Ovary (tissue), 9 donors: ENCODE data around the gene NFYC. TPM values are rescaled to one million over a fixed set of nuclear protein-coding genes. Genes with fewer than 3 reads are reported as not detected.

ENCODE experiments used
- DNase-seq, 5 donors: peaks; one replicate each; pipeline ENCODE4 v3.0.0-alpha.2; 2019 to 2020
- H3K27ac ChIP-seq, 2 donors: fragments of 200-600 bp; one replicate each; pipeline versions ENCODE4 v1.5.1 to v1.8.0; 2019 to 2022
- H3K27me3 ChIP-seq: fragments of 200-600 bp; one replicate; pipeline ENCODE4 v1.8.0; 2022
- H3K36me3 ChIP-seq: fragments of 200-600 bp; sonication (generic); one replicate; pipeline ENCODE4 v1.5.1; 2019
- H3K4me1 ChIP-seq: one replicate; pipeline ENCODE4 v1.8.1; 2013; ENCODE audit warnings: mild to moderate bottlenecking, moderate library complexity; ENCODE audit not compliant: insufficient read depth
- H3K4me3 ChIP-seq: fragments of 200-600 bp; sonication (generic); one replicate; pipeline ENCODE4 v1.5.1; 2017
- H3K9me3 ChIP-seq, 2 donors: fragments of 200-600 bp in 1 of 2; sonication (generic) in 1 of 2; one replicate each; pipeline versions ENCODE4 v1.5.1 to v1.8.1; 2013 to 2019; ENCODE audit warnings: mild to moderate bottlenecking in 1 of 2, moderate library complexity in 1 of 2
- CTCF ChIP-seq, 3 donors: fragments of 450-650 bp in 2 of 3; fragments of 200-600 bp in 1 of 3; IDR thresholded peaks; one replicate each; pipeline versions ENCODE4 v1.5.1 to v1.8.0; 2016 to 2022; ENCODE audit warnings: antibody characterized with exemption in 3 of 3, mild to moderate bottlenecking in 1 of 3
- EP300 ChIP-seq: sonication (generic); formaldehyde crosslinking; IDR thresholded peaks from one replicate; pipeline ENCODE4 v1.6.1; 2017; ENCODE audit warnings: antibody characterized with exemption
- POLR2A ChIP-seq: fragments of 450-650 bp; IDR thresholded peaks from one replicate; pipeline ENCODE4 v1.6.1; 2017; ENCODE audit warnings: antibody characterized with exemption, mild to moderate bottlenecking, moderate library complexity
- WGBS, 3 donors: extraction: QIAGEN DNeasy Blood & Tissue Kit in 1 of 3; methylation state at CpG; one replicate each; pipeline versions ENCODE4 v1.1.5 to v1.1.7; 2013 to 2017; 5-methylcytosine and 5-hydroxymethylcytosine counted together
- intact Hi-C, 4 donors: fragments of 100-400 bp; cut with DNase I; formaldehyde crosslinking; loops; one replicate each; pipeline versions ENCODE4 v1.11.0 to v1.15.1; 2022 to 2023
- polyA plus RNA-seq, 2 donors: library from polyadenylated mRNA; stranded (reverse); fragments of 200-250 nt in 1 of 2; fragments of 350-450 nt in 1 of 2; fragmentation: Illumina TruSeq in 1 of 2; extraction: RNeasy Lipid Tissue Mini Kit (QIAGEN cat#74804) in 1 of 2; gene quantifications; one replicate each; pipeline ENCODE4 v1.2.3, GENCODE V29; 2013 to 2014
- total RNA-seq, 7 donors: library from RNA; depleted of rRNA in 2 of 7; stranded (reverse); fragments of >200 nt in 2 of 7; fragmentation: NEBNext Ultra II Directional in 3 of 7; extraction: Animal tissue kit (Norgen Biotek cat#: 25700) in 3 of 7; gene quantifications; one replicate each; pipeline versions ENCODE4 v1.1.0 to v1.2.4, GENCODE V29; 2016 to 2023
- donor health status: DM: no; HTN: no; CAD: no; lungs with moderate emphysema.
- donor health status: DM: no; HTN: no; CAD: no.
- donor health status: Bipolar disorder and iron deficiency.
- donor health status: DM: yes; HTN: yes; CAD: no.
- donor health status: DM: no; HTN: no; CAD: no.
- donor health status: DM: yes; HTN: yes; CAD: no.

The NFYC gene
- total and polyA plus RNA-seq, 9 donors, result 28.8 to 90.9 (median 45.1) TPM

- peaks cover 11% of the 10 kb centered on the region for H3K4me1 ChIP-seq
- intact Hi-C loops, result no loop called here
- peak overlapping the region in 1 of 2 donors; percentile 81 for H3K27ac ChIP-seq
- TF ChIP-seq CTCF (IDR thresholded peaks at IDR 0.05) (no peak), EP300 (no peak), POLR2A (no peak)
- 46 to 63% (median 60%) methylated on average over 2 of the region's 2 CpGs for WGBS, 3 donors
- H3K4me3 ChIP-seq, result no peak overlapping the region
- H3K9me3 ChIP-seq, result no peaks in the 10 kb centered on the region
- no peaks in the 10 kb centered on the region for H3K36me3 ChIP-seq
- H3K27me3 ChIP-seq, result no peaks in the 10 kb centered on the region
- DNase-seq, result no peak
These were observed 112.4 kb downstream of the NFYC start for GRCh38 chr1:40803902-40804301.

- no peak overlapping the region for H3K4me3 ChIP-seq
- no peaks in the 10 kb centered on the region for H3K27me3 ChIP-seq
- H3K36me3 ChIP-seq, result no peaks in the 10 kb centered on the region
- TF ChIP-seq EP300, result no peak
- 78 to 84% (median 79%) methylated on average over 3 of the region's 3 CpGs for whole genome bisulfite sequencing, 3 donors
- intact Hi-C loops, result no loop called here
- H3K9me3 ChIP-seq, result no peaks in the 10 kb centered on the region
- H3K4me1 ChIP-seq, result peaks cover 1% of the 10 kb centered on the region
- no peak for DNase-seq
- H3K27ac ChIP-seq, result no peak overlapping the region
These were observed 114.7 kb downstream of the NFYC start for GRCh38 chr1:40806240-40806639.

GRCh38 chr1:40806731-40807695 lies 115.5 kb downstream of the NFYC start:
- H3K27me3 ChIP-seq, result no peaks in the 10 kb centered on the region
- 46 to 56% (median 49%) methylated on average over 20 of the region's 20 CpGs for WGBS, 3 donors
- TF ChIP-seq POLR2A (no peak), EP300 (no peak), CTCF (IDR thresholded peaks at IDR 0.05) (no peak)
- H3K9me3 ChIP-seq, result no peaks in the 10 kb centered on the region
- H3K36me3 ChIP-seq, result no peaks in the 10 kb centered on the region
- peak overlapping the region in 1 of 2 donors; percentile 21 for H3K27ac ChIP-seq
- intact Hi-C loops, result no loop called here
- DNase-seq, result peak; percentile 48 to 64 (median 54)
- peaks cover 1% of the 10 kb centered on the region for H3K4me1 ChIP-seq
- H3K4me3 ChIP-seq, result no peak overlapping the region

GRCh38 chr1:40808002-40808401 lies 116.5 kb downstream of the NFYC start:
- no peak for TF ChIP-seq EP300
- TF ChIP-seq CTCF (IDR thresholded peaks at IDR 0.05), result no peak
- TF ChIP-seq POLR2A, result no peak
- H3K4me3 ChIP-seq, result no peak overlapping the region
- WGBS, 3 donors, result 32 to 45% (median 43%) methylated on average over 3 of the region's 3 CpGs
- no peak overlapping the region for H3K27ac ChIP-seq
- H3K4me1 ChIP-seq, result peaks cover 1% of the 10 kb centered on the region
- no peak for DNase-seq
- no peaks in the 10 kb centered on the region for H3K9me3 ChIP-seq
- no peaks in the 10 kb centered on the region for H3K36me3 ChIP-seq
- intact Hi-C loops, result no loop called here
- H3K27me3 ChIP-seq, result no peaks in the 10 kb centered on the region

GRCh38 chr1:40808444-40808843 lies 116.9 kb downstream of the NFYC start:
- TF ChIP-seq POLR2A (no peak), CTCF (IDR thresholded peaks at IDR 0.05) (no peak), EP300 (no peak)
- no peaks in the 10 kb centered on the region for H3K27me3 ChIP-seq
- H3K9me3 ChIP-seq, result no peaks in the 10 kb centered on the region
- DNase-seq, result no peak
- 47 to 73% (median 58%) methylated on average over 3 of the region's 3 CpGs for WGBS, 3 donors
- H3K4me3 ChIP-seq, result no peak overlapping the region
- no peaks in the 10 kb centered on the region for H3K36me3 ChIP-seq
- intact Hi-C loops, result no loop called here
- no peak overlapping the region for H3K27ac ChIP-seq
- peaks cover 1% of the 10 kb centered on the region for H3K4me1 ChIP-seq
